Neural progenitor cell (in vitro differentiated cells): Measurements from ENCODE around the gene BCKDHB. TPM values are rescaled to one million over a fixed set of nuclear protein-coding genes. Genes with fewer than 3 reads are reported as not detected.

ENCODE experiments used
- DNase-seq: peaks from one replicate; pipeline ENCODE4 v3.0.0-alpha.2; 2016; ENCODE audit warnings: low spot score
- H2AFZ ChIP-seq: fragments of 200-600 bp; sonication (generic); replicated peaks from 2 replicates; pipeline ENCODE4 v1.6.1; 2016; ENCODE audit warnings: antibody characterized with exemption
- H3F3A ChIP-seq: fragments of 200-600 bp; sonication (generic); 2 replicates; pipeline ENCODE4 v1.6.1; 2016; ENCODE audit warnings: antibody characterized with exemption, low read depth
- H3K27ac ChIP-seq: fragments of 200-600 bp; sonication (generic); 2 replicates; pipeline ENCODE4 v1.5.1; 2016; ENCODE audit warnings: mild to moderate bottlenecking
- H3K27me3 ChIP-seq: fragments of 200-600 bp; sonication (generic); 2 replicates; pipeline ENCODE4 v1.6.1; 2016; ENCODE audit warnings: mild to moderate bottlenecking, moderate library complexity
- H3K36me3 ChIP-seq: fragments of 200-600 bp; sonication (generic); 2 replicates; pipeline ENCODE4 v1.5.1; 2016
- H3K4me1 ChIP-seq: fragments of 200-600 bp; sonication (generic); 2 replicates; pipeline ENCODE4 v1.6.1; 2016; ENCODE audit warnings: mixed run types
- H3K4me2 ChIP-seq: fragments of 200-600 bp; sonication (generic); 2 replicates; pipeline ENCODE4 v1.6.1; 2016
- H3K4me3 ChIP-seq: fragments of 200-600 bp; sonication (generic); 2 replicates; pipeline ENCODE4 v1.5.1; 2016
- H3K79me2 ChIP-seq: fragments of 200-600 bp; sonication (generic); 2 replicates; pipeline ENCODE4 v1.6.1; 2016; ENCODE audit warnings: low read depth
- H3K9ac ChIP-seq: fragments of 200-600 bp; sonication (generic); 2 replicates; pipeline ENCODE4 v1.6.1; 2016
- H3K9me3 ChIP-seq: fragments of 200-600 bp; sonication (generic); 2 replicates; pipeline ENCODE4 v1.5.1; 2016; ENCODE audit warnings: low read depth
- H4K20me1 ChIP-seq: fragments of 200-600 bp; sonication (generic); 2 replicates; pipeline ENCODE4 v1.6.1; 2016; ENCODE audit warnings: low read depth
- H3K27ac Mint-ChIP-seq: 3 replicates; pipeline ENCODE4 v1.8.0; 2021; ENCODE audit warnings: mixed read lengths
- H3K27me3 Mint-ChIP-seq: 2 replicates; pipeline ENCODE4 v1.8.0; 2022; ENCODE audit warnings: low read depth, mild to moderate bottlenecking, inconsistent platforms, moderate library complexity, mixed read lengths; ENCODE audit not compliant: insufficient read depth
- H3K36me3 Mint-ChIP-seq: 3 replicates; pipeline ENCODE4 v1.8.0; 2021; ENCODE audit warnings: mixed read lengths
- H3K4me1 Mint-ChIP-seq: 3 replicates; pipeline ENCODE4 v1.8.0; 2021; ENCODE audit warnings: mixed read lengths
- H3K4me3 Mint-ChIP-seq: 3 replicates; pipeline ENCODE4 v1.8.0; 2021; ENCODE audit warnings: mild to moderate bottlenecking, moderate library complexity, mixed read lengths
- H3K9me3 Mint-ChIP-seq: 3 replicates; pipeline ENCODE4 v1.8.0; 2020; ENCODE audit warnings: mixed read lengths
- CTCF ChIP-seq: fragments of 200-600 bp; sonication (generic); IDR thresholded peaks from 2 replicates; pipeline ENCODE4 v1.5.1; 2017; ENCODE audit warnings: antibody characterized with exemption, mild to moderate bottlenecking
- EZH2 ChIP-seq: fragments of 200-600 bp; sonication (generic); IDR thresholded peaks from 2 replicates; pipeline ENCODE4 v1.6.1; 2017; ENCODE audit warnings: antibody characterized with exemption, mild to moderate bottlenecking, moderate library complexity
- EZH2phosphoT487 ChIP-seq: fragments of 200-600 bp; sonication (generic); IDR thresholded peaks from 2 replicates; pipeline ENCODE4 v1.6.1; 2017; ENCODE audit warnings: antibody characterized with exemption
- total RNA-seq: library from RNA; depleted of rRNA; stranded (reverse); fragments of >200 nt; gene quantifications from 2 replicates; pipeline ENCODE4 v1.2.3, GENCODE V29; 2015; ENCODE audit warnings: low replicate concordance

The BCKDHB gene
- total RNA-seq, 1 donor from 2014 or later: 48.2 TPM

- Histone ChIP-seq H2AFZ (no peak overlapping the region), H3K4me3 (no peak overlapping the region), H3K9me3 (no peaks in the 10 kb centered on the region), H4K20me1 (no peaks in the 10 kb centered on the region), H3K9ac (no peak overlapping the region), H3K27ac (no peak overlapping the region), H3K4me2 (no peak overlapping the region), H3K27me3 (no peaks in the 10 kb centered on the region), H3K4me1 (no peaks in the 10 kb centered on the region), H3F3A (no peaks in the 10 kb centered on the region), H3K79me2 (no peaks in the 10 kb centered on the region), H3K36me3 (no peaks in the 10 kb centered on the region)
- Mint-ChIP-seq H3K9me3 (no peaks in the 10 kb centered on the region), H3K27ac (no peak overlapping the region), H3K36me3 (peaks cover 5% of the 10 kb centered on the region), H3K4me3 (no peak overlapping the region), H3K4me1 (no peaks in the 10 kb centered on the region), H3K27me3 (no peaks in the 10 kb centered on the region)
- DNase-seq: no peak
- TF ChIP-seq CTCF (no peak), EZH2phosphoT487 (no peak), EZH2 (no peak)
Measured at GRCh38 chr6:80282913-80283554, 176.6 kb downstream of the BCKDHB start.

GRCh38 chr6:80287112-80287511 is 180.6 kb downstream of the BCKDHB start:
- Histone ChIP-seq H3K4me2 (no peak overlapping the region), H3F3A (no peaks in the 10 kb centered on the region), H4K20me1 (no peaks in the 10 kb centered on the region), H3K4me1 (peaks cover 3% of the 10 kb centered on the region), H3K36me3 (no peaks in the 10 kb centered on the region), H3K27ac (no peak overlapping the region), H2AFZ (no peak overlapping the region), H3K9ac (no peak overlapping the region), H3K4me3 (no peak overlapping the region), H3K9me3 (no peaks in the 10 kb centered on the region), H3K79me2 (no peaks in the 10 kb centered on the region), H3K27me3 (no peaks in the 10 kb centered on the region)
- Mint-ChIP-seq H3K27me3 (no peaks in the 10 kb centered on the region), H3K27ac (no peak overlapping the region), H3K9me3 (peaks cover 3% of the 10 kb centered on the region), H3K36me3 (peaks cover 2% of the 10 kb centered on the region), H3K4me3 (no peak overlapping the region), H3K4me1 (no peaks in the 10 kb centered on the region)
- no peak for DNase-seq
- TF ChIP-seq EZH2: no peak
- no peak for TF ChIP-seq EZH2phosphoT487
- TF ChIP-seq CTCF: no peak

GRCh38 chr6:80287607-80288006 is 181.1 kb downstream of the BCKDHB start:
- Histone ChIP-seq H3K4me1 (peaks cover 3% of the 10 kb centered on the region), H3K4me3 (no peak overlapping the region), H3K79me2 (no peaks in the 10 kb centered on the region), H2AFZ (no peak overlapping the region), H3K36me3 (no peaks in the 10 kb centered on the region), H3K9ac (no peak overlapping the region), H3K9me3 (no peaks in the 10 kb centered on the region), H3K4me2 (no peak overlapping the region), H3F3A (no peaks in the 10 kb centered on the region), H4K20me1 (no peaks in the 10 kb centered on the region), H3K27me3 (no peaks in the 10 kb centered on the region), H3K27ac (no peak overlapping the region)
- Mint-ChIP-seq H3K27me3 (no peaks in the 10 kb centered on the region), H3K4me1 (no peaks in the 10 kb centered on the region), H3K4me3 (no peak overlapping the region), H3K36me3 (peaks cover 6% of the 10 kb centered on the region), H3K9me3 (peaks cover 8% of the 10 kb centered on the region), H3K27ac (no peak overlapping the region)
- TF ChIP-seq EZH2phosphoT487 (no peak), CTCF (no peak), EZH2 (no peak)
- no peak for DNase-seq
